ENCODE data around the gene MTF1. TPM values are rescaled to one million over a fixed set of nuclear protein-coding genes. Genes with fewer than 3 reads are reported as not detected.

Gene MTF1
- total RNA-seq, 1 donor from 2014 or later = 5.9 TPM

DNA sequence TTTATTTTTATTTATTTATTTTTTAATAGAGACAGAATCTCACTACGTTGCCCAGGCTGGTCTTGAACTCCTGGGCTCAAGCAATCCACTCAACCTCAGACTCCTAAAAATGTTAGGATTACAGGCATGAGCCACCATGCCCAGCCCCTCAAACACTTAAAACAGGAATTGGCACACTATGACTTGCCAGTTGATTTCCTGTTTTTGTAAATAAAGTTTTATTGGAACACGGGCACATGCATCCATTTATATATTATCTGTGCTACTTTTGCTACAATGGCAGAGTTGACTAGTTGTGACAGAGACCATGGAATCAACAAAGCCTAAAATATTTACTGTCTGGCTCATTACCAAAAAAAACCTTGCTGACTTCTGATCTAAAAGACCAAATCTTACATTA is 35.4 kb downstream of the MTF1 start:
- TF ChIP-seq EZH2 (IDR thresholded peaks at IDR 0.05) = no peak
- no peak for TF ChIP-seq EZH2phosphoT487 (IDR thresholded peaks at IDR 0.05)
- TF ChIP-seq, protein P1, sequence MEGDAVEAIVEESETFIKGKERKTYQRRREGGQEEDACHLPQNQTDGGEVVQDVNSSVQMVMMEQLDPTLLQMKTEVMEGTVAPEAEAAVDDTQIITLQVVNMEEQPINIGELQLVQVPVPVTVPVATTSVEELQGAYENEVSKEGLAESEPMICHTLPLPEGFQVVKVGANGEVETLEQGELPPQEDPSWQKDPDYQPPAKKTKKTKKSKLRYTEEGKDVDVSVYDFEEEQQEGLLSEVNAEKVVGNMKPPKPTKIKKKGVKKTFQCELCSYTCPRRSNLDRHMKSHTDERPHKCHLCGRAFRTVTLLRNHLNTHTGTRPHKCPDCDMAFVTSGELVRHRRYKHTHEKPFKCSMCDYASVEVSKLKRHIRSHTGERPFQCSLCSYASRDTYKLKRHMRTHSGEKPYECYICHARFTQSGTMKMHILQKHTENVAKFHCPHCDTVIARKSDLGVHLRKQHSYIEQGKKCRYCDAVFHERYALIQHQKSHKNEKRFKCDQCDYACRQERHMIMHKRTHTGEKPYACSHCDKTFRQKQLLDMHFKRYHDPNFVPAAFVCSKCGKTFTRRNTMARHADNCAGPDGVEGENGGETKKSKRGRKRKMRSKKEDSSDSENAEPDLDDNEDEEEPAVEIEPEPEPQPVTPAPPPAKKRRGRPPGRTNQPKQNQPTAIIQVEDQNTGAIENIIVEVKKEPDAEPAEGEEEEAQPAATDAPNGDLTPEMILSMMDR (IDR thresholded peaks at IDR 0.05) = no peak
- Histone ChIP-seq H4K20me1 (ENCODE audit: low read depth) (no peaks in the 10 kb centered on the region), H3K79me2 (ENCODE audit: low read depth) (no peaks in the 10 kb centered on the region), H3K4me2 (no peak overlapping the region), H3F3A (ENCODE audit: low read depth) (no peaks in the 10 kb centered on the region), H3K4me3 (no peak overlapping the region), H3K27me3 (no peaks in the 10 kb centered on the region), H3K36me3 (peaks cover 4% of the 10 kb centered on the region), H2AFZ (replicated peaks) (no peak overlapping the region), H3K9ac (no peak overlapping the region), H3K27ac (no peak overlapping the region), H3K9me3 (ENCODE audit: low read depth) (no peaks in the 10 kb centered on the region), H3K4me1 (no peaks in the 10 kb centered on the region)
- Mint-ChIP-seq H3K4me3 (no peak overlapping the region), H3K36me3 (peaks cover 16% of the 10 kb centered on the region), H3K4me1 (no peaks in the 10 kb centered on the region), H3K27ac (no peak overlapping the region), H3K9me3 (no peaks in the 10 kb centered on the region), H3K27me3 (ENCODE audit: insufficient read depth, low read depth) (peaks cover 2% of the 10 kb centered on the region)
- DNase-seq (ENCODE audit: low spot score) = no peak

DNA sequence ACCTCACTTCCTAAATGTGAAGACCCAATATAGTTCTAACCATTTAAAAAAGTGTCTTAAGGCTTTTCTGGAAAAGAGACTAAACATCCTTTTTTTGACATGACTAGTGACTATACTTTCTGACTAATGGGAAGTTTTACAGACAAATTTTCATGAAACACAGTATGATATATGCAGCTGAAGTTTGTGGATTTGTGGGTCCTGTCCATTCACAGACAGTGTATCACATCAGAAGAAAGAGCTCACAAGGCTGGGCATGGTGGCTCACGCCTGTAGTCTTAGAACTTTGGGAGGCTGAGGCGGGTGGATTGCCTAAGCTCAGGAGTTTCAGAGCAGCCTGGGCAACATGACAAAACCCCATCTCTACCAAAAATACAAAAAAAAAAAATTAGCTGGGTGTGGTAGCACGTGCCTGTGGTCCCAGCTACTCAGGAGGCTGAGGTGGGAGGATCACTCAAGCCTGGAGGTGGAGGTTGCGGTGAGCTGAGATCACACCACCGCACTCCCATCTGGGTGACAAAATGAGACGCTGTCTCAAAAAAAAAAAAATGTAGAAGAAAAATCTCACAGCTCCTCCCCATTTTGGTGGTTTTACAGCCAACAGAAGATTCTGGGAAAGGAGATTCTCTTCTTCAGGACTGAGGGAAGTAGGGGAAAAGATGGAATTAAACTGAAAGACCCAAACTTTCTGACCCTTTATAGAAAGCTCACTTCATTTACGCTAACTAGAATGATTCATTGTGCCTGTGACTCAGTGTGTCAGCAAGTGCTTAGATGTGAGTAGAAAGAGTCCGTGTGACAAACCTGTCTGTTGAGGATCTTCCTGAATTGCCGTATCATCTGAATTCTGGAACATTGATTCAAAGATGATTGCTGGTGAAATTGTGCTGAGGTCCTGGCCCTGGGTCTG is 36.2 kb downstream of the MTF1 start:
- Mint-ChIP-seq H3K4me3 (no peak overlapping the region), H3K27ac (no peak overlapping the region), H3K9me3 (no peaks in the 10 kb centered on the region), H3K27me3 (ENCODE audit: insufficient read depth, low read depth) (peaks cover 2% of the 10 kb centered on the region), H3K36me3 (peaks cover 16% of the 10 kb centered on the region), H3K4me1 (no peaks in the 10 kb centered on the region)
- peaks cover 4% of the 10 kb centered on the region for H3K36me3 ChIP-seq
- no peaks in the 10 kb centered on the region for H3F3A ChIP-seq (ENCODE audit: low read depth)
- no peak overlapping the region for H3K4me3 ChIP-seq
- H3K27me3 ChIP-seq = no peaks in the 10 kb centered on the region
- H3K9me3 ChIP-seq (ENCODE audit: low read depth) = no peaks in the 10 kb centered on the region
- no peaks in the 10 kb centered on the region for H3K4me1 ChIP-seq
- H4K20me1 ChIP-seq (ENCODE audit: low read depth) = peaks cover under 1% of the 10 kb centered on the region
- no peaks in the 10 kb centered on the region for H3K79me2 ChIP-seq (ENCODE audit: low read depth)
- H2AFZ ChIP-seq (replicated peaks) = no peak overlapping the region
- H3K27ac ChIP-seq = no peak overlapping the region
- H3K4me2 ChIP-seq = no peak overlapping the region
- no peak overlapping the region for H3K9ac ChIP-seq
- TF ChIP-seq EZH2 (IDR thresholded peaks at IDR 0.05) (no peak), EZH2phosphoT487 (IDR thresholded peaks at IDR 0.05) (no peak)
- TF ChIP-seq, protein P1 (IDR thresholded peaks at IDR 0.05) = no peak
- no peak for DNase-seq (ENCODE audit: low spot score)

DNA sequence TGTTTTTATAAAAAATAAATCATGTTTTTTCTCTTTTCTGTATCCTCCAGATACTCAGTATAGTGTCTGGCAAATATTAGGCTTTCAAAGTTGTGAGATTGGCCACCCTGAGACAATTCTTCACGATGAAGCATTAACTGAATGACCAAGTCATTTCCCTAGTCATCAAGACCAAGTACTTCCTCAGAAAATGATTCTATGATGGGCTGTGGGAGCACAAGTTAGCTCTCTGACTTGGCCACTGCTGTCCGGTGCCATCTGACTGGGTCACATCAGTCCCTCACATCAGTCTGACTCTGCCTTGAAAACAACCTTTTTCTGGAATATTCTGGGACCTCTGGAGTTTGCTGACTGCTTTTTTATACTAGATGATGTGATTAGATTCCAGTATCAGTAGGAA is 37.9 kb downstream of the MTF1 start:
- TF ChIP-seq, protein P1 (IDR thresholded peaks at IDR 0.05) = no peak
- no peak for TF ChIP-seq EZH2 (IDR thresholded peaks at IDR 0.05)

More for the DNA sequence above, 37.9 kb downstream of the MTF1 start:
- Histone ChIP-seq H3K9me3 (ENCODE audit: low read depth) (no peaks in the 10 kb centered on the region), H3K79me2 (ENCODE audit: low read depth) (no peaks in the 10 kb centered on the region), H3K27ac (no peak overlapping the region), H2AFZ (replicated peaks) (no peak overlapping the region), H3K36me3 (no peaks in the 10 kb centered on the region), H3K27me3 (no peaks in the 10 kb centered on the region), H3K4me2 (no peak overlapping the region), H3F3A (ENCODE audit: low read depth) (peaks cover 3% of the 10 kb centered on the region), H3K9ac (no peak overlapping the region), H4K20me1 (ENCODE audit: low read depth) (peaks cover 9% of the 10 kb centered on the region), H3K4me1 (no peaks in the 10 kb centered on the region), H3K4me3 (no peak overlapping the region)
- H3K4me3 Mint-ChIP-seq = no peak overlapping the region
- H3K9me3 Mint-ChIP-seq = no peaks in the 10 kb centered on the region
- no peaks in the 10 kb centered on the region for H3K4me1 Mint-ChIP-seq
- H3K27ac Mint-ChIP-seq = no peak overlapping the region
- peaks cover 19% of the 10 kb centered on the region for H3K36me3 Mint-ChIP-seq
- H3K27me3 Mint-ChIP-seq (ENCODE audit: insufficient read depth, low read depth) = peaks cover 2% of the 10 kb centered on the region
- DNase-seq (ENCODE audit: low spot score) = no peak

All from neural progenitor cell (in vitro differentiated cells).